GM18511 (cell line): ENCODE data around the gene HEY2.

Experiments used
- ATAC-seq: cut with Tn5 transposase; IDR thresholded peaks from one replicate; pipeline ENCODE4 v1.9.1; 2021; ENCODE audit warnings: mild to moderate bottlenecking, moderate library complexity; ENCODE audit not compliant: unreplicated experiment

HEY2 gene

DNA sequence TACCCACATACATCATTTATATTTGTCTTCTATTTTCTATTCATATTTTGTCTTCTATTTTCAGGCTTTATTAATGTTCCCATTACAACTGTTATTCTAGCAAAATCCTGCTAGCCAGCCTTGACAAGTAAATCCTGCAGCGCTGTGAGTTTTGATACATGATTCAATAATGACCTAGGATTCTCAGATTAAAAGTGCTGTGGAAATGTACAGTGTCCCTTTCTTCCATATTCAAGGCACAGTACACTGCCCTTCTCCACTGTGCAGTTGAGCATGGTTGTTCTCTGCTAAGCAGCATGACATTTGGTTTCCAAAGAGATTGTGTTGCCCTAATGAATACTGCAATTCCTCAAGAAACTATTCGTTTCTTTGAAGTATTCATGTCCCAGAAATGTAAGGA is 5.8 kb upstream of the HEY2 start:
- no peak for ATAC-seq

- ATAC-seq = no peak
These were observed 4.0 kb upstream of the HEY2 start for GRCh38 chr6:125745281-125746018.

- ATAC-seq = no peak
These were observed 3.4 kb upstream of the HEY2 start for GRCh38 chr6:125746019-125746414.

GRCh38 chr6:125746731-125747588 is 2.5 kb upstream of the HEY2 start:
- ATAC-seq = peak; percentile 63

GRCh38 chr6:125747589-125748405 is 1.6 kb upstream of the HEY2 start:
- ATAC-seq = peak; percentile 14

DNA sequence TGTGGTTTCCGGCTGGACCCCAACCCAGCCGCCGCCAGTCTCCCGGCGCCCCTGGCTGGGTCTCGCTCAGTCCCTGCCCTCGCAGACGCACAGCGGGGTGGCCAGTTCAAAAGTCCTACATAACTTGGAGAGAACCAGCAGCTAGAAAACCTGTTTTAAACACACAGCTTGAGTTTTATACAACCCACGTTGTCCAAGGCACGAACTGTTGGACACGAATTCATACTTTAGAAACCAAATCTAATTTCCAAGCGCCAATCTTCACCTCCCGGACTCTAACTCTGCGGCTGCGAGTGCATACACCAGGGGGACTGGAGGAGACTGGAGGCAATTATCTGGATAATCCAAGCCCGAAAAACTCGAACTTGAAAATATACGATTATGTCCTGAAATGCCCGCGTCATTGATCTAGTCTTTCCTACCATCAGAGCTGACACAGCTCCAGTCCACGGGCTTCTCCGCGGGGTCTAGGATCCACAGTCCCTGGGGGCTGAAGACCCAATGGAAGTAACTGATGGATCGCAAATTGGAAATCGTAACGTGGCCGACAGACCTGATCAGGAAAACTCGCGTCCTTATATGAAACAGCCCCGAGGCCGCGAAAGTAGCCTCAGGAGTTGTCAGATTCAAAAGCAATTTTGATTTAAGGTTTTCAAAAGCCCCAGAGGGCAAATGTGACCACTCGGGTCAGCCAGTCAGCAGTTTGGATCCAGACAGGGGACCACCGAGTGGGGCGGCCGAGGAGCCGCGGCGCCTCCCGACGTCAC is 843 bp upstream of the HEY2 start:
- ATAC-seq = peak; percentile 1

DNA sequence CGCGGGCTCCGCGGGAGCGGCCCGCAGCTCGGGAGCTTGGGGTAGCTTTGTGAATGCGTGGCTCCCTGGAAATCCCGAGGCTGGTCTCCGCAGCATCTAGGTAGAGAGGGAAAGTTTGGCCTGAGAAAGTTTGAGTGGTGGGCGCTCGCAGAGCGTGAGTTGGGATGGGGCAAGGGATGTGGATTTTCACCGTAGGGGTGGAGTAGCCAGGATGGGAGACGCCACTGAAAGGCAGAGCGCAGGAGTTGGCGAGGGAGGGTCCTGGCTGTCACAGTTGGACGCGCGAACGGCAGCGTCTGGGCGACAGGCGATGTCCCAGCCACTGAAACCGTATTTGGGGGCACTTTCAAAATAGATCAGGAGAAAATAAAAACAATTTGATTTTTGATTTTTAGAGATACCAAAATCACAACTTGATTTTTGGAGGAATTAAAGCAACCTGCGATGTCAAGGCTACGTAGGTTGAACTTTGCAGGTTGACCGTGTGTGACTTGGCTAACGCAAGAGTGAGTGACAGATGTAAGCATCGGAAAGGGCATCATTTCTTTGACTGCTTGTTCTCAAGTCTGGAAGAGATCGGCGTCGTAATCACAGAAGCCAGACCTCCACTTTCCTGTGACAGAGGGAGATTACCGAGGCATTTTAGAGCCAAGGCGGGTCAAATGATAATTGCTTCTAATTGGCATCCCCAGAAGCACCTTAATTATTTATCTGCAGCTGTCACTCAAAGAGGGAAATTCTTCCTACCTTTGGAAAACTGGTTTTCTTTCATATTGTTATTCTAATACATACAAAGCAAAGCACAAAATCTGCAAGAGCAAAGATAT is 646 bp downstream of the HEY2 start:
- ATAC-seq = no peak

- no peak for ATAC-seq
These were observed 1.4 kb downstream of the HEY2 start for GRCh38 chr6:125750692-125751333.

GRCh38 chr6:125751334-125751916 is 2.0 kb downstream of the HEY2 start:
- ATAC-seq = no peak

DNA sequence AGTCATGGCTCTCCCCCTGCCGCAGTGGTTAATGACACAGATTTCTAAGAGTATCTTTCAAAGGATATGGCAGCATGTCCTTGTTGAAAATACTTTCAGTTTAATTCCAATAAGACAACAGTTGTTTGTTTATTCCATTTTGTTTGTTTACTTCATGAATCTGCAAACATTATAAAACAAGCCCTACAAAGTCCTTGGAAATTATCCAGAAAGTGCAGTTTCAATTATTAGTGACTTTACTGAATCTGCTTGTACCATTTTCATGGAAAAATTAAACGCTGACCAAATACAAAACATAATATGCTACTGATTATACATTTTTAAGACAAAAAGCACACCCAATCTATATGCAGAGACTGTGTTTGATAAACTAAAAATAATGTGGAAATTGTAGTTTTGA is 3.3 kb downstream of the HEY2 start:
- ATAC-seq = no peak

GRCh38 chr6:125753218-125753936 is 3.9 kb downstream of the HEY2 start:
- no peak for ATAC-seq

DNA sequence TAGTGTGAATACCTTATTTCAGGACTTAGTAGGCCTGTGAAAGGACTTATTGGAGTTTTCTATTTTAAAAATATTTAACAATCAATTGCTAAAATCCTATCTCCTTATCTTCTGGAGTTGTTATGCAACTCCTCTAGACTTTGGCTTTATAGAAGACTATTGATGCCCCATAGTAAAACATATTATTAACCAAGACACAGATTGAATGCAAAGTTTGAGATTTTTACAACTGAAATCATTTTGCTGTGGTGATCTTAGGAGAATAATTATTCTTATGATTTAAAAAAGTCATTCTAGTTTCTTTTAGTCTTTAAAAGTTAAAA is 4.5 kb downstream of the HEY2 start:
- ATAC-seq = no peak

- no peak for ATAC-seq
These were observed 5.1 kb downstream of the HEY2 start for GRCh38 chr6:125754566-125754965.

GRCh38 chr6:125759184-125759902 is 9.9 kb downstream of the HEY2 start:
- ATAC-seq = no peak

DNA sequence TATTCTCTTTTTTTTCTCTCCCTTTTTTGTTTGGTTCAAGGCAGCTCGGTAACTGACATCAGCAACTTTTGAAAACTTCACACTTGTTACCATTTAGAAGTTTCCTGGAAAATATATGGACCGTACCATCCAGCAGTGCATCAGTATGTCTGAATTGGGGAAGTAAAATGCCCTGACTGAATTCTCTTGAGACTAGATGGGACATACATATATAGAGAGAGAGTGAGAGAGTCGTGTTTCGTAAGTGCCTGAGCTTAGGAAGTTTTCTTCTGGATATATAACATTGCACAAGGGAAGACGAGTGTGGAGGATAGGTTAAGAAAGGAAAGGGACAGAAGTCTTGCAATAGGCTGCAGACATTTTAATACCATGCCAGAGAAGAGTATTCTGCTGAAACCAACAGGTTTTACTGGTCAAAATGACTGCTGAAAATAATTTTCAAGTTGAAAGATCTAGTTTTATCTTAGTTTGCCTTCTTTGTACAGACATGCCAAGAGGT is 10.6 kb downstream of the HEY2 start:
- no peak for ATAC-seq

DNA sequence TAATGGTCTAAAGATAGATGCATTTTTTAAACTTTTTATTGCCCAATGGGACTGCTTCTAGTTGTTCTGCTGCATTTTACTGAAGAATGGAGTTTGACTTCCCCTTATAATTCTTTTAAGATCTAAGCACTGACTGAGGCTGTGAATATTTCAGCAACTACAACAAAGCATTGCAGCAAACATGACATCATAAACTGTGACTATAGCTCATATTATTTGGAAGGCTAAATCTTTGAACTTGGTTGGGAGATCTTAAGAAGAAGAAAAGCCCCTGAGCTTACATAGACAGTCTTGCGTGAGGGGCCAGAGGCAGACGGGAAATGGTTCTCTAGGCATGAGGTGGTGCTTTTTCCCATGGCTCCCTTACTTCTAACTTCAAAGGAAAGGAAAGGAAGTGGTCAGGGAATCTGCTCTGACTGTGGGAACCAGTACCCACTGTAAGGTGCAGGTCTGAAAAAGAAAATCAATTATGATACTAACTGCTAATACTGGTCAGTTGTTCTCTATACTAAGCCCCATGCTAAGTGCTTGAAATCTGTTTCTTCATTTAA is 14.8 kb downstream of the HEY2 start:
- no peak for ATAC-seq

DNA sequence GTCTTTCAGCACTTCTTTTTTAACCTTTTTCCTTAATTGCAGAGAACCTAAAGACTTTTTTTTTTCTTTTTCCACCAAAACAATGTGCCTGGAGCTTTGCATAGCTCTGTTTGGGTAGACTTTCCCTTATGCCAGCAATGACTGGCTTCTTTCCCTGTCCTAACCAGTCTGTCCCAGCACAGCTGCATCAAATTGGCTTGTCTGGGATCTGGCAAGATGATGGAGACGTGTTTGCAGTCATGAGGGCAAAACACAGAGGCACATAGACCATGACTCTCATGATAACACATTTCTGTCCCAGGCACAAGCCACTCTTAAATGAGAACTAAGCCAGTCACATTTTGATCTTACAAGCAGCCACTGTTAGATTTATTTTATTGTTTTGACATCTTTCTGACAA is 16.5 kb downstream of the HEY2 start:
- no peak for ATAC-seq
